Chondrocyte (in vitro differentiated cells): ENCODE results near the gene RBBP8NL. TPM values are rescaled to one million over a fixed set of nuclear protein-coding genes. Genes with fewer than 3 reads are reported as not detected.

Source experiments
- DNase-seq: peaks from one replicate; pipeline ENCODE4 v3.0.0; 2021; ENCODE audit warnings: mixed read lengths, low spot score
- H3K27ac Mint-ChIP-seq: one replicate; pipeline ENCODE4 v1.8.0; 2021; ENCODE audit warnings: mild to moderate bottlenecking, moderate library complexity, mixed read lengths; ENCODE audit not compliant: unreplicated experiment
- H3K27me3 Mint-ChIP-seq: 2 replicates; pipeline ENCODE4 v1.8.0; 2021; ENCODE audit warnings: low read depth, mixed read lengths
- H3K36me3 Mint-ChIP-seq: 2 replicates; pipeline ENCODE4 v1.8.0; 2021; ENCODE audit warnings: low read depth, mixed read lengths
- H3K4me1 Mint-ChIP-seq: 2 replicates; pipeline ENCODE4 v1.8.0; 2021; ENCODE audit warnings: low read depth, mild to moderate bottlenecking, mixed read lengths
- H3K4me3 Mint-ChIP-seq: one replicate; pipeline ENCODE4 v1.8.0; 2021; ENCODE audit warnings: mild to moderate bottlenecking, moderate library complexity, mixed read lengths; ENCODE audit not compliant: unreplicated experiment
- H3K9me3 Mint-ChIP-seq: 2 replicates; pipeline ENCODE4 v1.8.0; 2021; ENCODE audit warnings: low read depth, mixed read lengths
- CTCF ChIP-seq: fragments of 200-600 bp; sonication (generic); IDR thresholded peaks from 2 replicates; pipeline ENCODE4 v1.5.0; 2021; ENCODE audit warnings: antibody characterized with exemption, mild to moderate bottlenecking, moderate library complexity
- total RNA-seq: library from RNA; stranded (reverse); gene quantifications from 3 replicates; pipeline ENCODE4 v1.2.1, GENCODE V29; 2021

The RBBP8NL gene
- total RNA-seq, 1 donor from 2014 or later: not detected

GRCh38 chr20:62473717-62474603 lies 46.6 kb upstream of the RBBP8NL start:
- Mint-ChIP-seq H3K4me1 (no peaks in the 10 kb centered on the region), H3K27ac (no peak overlapping the region), H3K9me3 (no peaks in the 10 kb centered on the region), H3K27me3 (peaks cover 44% of the 10 kb centered on the region), H3K36me3 (no peaks in the 10 kb centered on the region), H3K4me3 (no peak overlapping the region)
- no peak for DNase-seq
- TF ChIP-seq CTCF: no peak

GRCh38 chr20:62472941-62473585 lies 45.7 kb upstream of the RBBP8NL start:
- Mint-ChIP-seq H3K36me3 (no peaks in the 10 kb centered on the region), H3K27ac (no peak overlapping the region), H3K4me3 (no peak overlapping the region), H3K27me3 (peaks cover 37% of the 10 kb centered on the region), H3K9me3 (no peaks in the 10 kb centered on the region), H3K4me1 (no peaks in the 10 kb centered on the region)
- TF ChIP-seq CTCF: no peak
- DNase-seq: no peak

GRCh38 chr20:62472138-62472940 lies 45.0 kb upstream of the RBBP8NL start:
- DNase-seq: no peak
- Mint-ChIP-seq H3K27ac (no peak overlapping the region), H3K4me1 (no peaks in the 10 kb centered on the region), H3K9me3 (no peaks in the 10 kb centered on the region), H3K36me3 (no peaks in the 10 kb centered on the region), H3K4me3 (no peak overlapping the region), H3K27me3 (peaks cover 33% of the 10 kb centered on the region)
- TF ChIP-seq CTCF: no peak

- Mint-ChIP-seq H3K4me3 (no peak overlapping the region), H3K27me3 (peaks cover 31% of the 10 kb centered on the region), H3K9me3 (no peaks in the 10 kb centered on the region)
Measured at GRCh38 chr20:62470459-62470858, 43.1 kb upstream of the RBBP8NL start.

More at GRCh38 chr20:62470459-62470858, 43.1 kb upstream of the RBBP8NL start:
- no peak for TF ChIP-seq CTCF
- Mint-ChIP-seq H3K36me3 (no peaks in the 10 kb centered on the region), H3K27ac (no peak overlapping the region), H3K4me1 (no peaks in the 10 kb centered on the region)
- no peak for DNase-seq
